HG03521 (cell line): ENCODE measurements around the gene UBE2D3.

Experiments
- ATAC-seq: cut with Tn5 transposase; IDR thresholded peaks from one replicate; pipeline ENCODE4 v1.9.1; 2021; ENCODE audit warnings: mild to moderate bottlenecking, moderate library complexity; ENCODE audit not compliant: unreplicated experiment

Gene UBE2D3

DNA sequence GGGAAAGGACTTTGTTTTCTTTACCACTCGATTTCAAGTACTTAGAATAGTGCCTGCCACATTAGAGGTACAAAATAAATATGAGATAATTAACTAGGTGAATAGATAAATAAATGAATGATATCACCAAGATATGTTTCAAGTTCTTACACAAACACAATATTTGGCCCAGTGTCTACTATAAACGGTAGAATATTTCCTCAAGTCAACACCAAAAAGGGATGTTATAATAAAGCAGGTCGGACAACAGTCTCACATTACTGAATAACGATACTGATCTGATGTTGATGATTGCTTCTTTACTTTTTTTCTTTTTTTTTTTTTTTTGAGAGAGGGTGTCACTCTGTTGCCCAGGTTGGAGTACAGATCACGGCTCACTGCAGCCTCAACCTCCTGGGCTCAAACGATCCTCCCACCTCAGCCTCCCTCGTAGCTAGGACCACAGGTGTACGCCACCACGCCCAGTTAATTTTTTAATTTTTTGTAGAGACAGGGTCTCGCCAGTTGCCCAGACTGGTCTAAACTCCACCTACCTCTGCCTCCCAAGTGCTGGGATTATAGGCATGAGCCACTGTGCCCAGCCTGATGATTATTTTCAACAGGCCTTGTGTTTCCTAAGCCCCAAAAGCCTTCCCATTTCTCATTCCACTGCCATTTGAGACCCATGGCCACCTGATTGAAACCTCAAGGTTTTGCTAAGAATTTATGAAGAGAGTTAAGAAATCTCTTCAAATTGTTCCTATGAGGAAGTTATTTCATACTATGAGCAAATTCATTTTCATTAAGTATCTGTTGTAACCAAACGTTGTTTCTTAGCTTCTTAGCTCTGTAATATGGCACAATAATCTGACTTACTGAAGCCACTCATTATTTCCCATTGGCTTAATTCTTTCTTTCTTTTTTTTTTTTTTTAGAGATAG is 68.8 kb downstream of the UBE2D3 start:
- ATAC-seq: no peak

DNA sequence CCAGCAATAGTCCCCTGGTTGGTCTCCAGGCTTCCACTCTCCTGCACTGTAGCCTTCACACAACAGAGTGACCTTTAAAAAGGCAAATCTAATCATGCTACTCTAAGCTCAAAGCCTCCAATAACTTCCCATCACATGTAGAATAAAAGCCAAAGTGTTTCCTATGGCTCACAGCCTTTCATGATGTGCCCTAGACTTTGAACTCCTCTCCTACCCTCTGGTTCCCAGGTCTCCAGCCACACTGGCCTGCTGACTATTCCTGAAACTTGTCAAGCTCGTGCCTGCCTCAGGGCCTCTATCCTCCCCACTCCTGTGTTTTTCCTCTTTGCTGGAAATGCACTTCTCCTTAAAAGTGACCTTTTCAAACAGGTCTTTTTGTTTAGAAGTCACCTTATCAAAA is 69.7 kb downstream of the UBE2D3 start:
- ATAC-seq: no peak

DNA sequence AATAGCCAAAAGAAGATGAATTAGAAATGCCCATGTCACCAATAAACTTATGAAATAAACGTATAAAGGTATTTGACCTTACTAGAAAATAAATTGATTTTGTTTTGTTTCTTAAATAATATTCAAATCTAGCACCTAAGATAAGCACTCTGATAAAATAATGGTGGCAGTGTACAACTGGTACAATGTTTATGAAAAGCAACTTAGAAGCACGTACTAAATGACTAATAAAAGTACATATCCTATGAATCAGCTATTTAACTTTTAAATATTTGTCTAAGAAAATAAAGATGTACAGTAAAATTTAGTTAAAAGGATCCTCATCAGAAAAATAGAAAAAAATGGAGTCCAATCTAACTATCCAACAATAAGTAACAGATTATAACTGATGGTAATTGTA is 73.3 kb downstream of the UBE2D3 start:
- no peak for ATAC-seq

DNA sequence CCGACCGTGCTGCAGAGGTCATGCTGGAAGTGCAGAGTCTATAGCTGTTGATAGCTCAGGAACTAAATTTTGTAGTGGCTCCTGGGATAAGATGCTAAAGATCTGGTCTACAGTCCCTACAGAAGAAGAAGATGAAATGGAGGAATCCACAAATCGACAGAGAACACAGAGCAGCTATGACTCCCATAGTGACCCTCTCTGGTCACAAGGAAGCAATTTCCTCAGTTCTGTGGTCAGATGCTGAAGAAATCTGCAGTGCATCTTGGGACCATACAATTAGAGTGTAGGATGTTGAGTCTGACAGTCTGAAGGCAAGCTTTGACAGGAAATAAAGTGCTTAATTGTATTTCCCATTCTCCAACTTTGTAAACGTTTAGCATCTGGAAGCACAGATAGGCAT is 75.4 kb downstream of the UBE2D3 start:
- ATAC-seq: no peak
